SK-N-SH (cell line): ENCODE results near the gene SEMA3D.

Experiments
- CTCF ChIP-seq: fragments of 200-600 bp; sonication (generic); IDR thresholded peaks from 2 replicates; pipeline ENCODE4 v1.6.1; 2017; ENCODE audit warnings: antibody characterized with exemption, mild to moderate bottlenecking, moderate library complexity
- EP300 ChIP-seq, 2 experiments: IDR thresholded peaks; 2 replicates each; pipeline versions ENCODE4 v1.4.0 to v1.6.1; 2012; ENCODE audit warnings: borderline replicate concordance in 1 of 2, low read depth in 1 of 2, low read length in 1 of 2
- FOXJ3 ChIP-seq: sonication (generic); formaldehyde crosslinking; IDR thresholded peaks from 2 replicates; pipeline ENCODE4 v1.5.1; 2020; ENCODE audit warnings: mild to moderate bottlenecking, missing genetic modification reagents
- JUND ChIP-seq: IDR thresholded peaks from 2 replicates; pipeline ENCODE4 v1.4.0; 2012
- MXI1 ChIP-seq: IDR thresholded peaks from 2 replicates; pipeline ENCODE4 v1.6.1; 2012; ENCODE audit warnings: mild to moderate bottlenecking, low read depth, low read length, improper control_type of control experiment
- POLR2AphosphoS5 ChIP-seq: IDR thresholded peaks from 2 replicates; pipeline ENCODE4 v1.6.1; 2012; ENCODE audit warnings: low read depth, low read length
- SMC3 ChIP-seq: IDR thresholded peaks from 2 replicates; pipeline ENCODE4 v1.6.1; 2012; ENCODE audit warnings: low read depth, low read length, improper control_type of control experiment
- TEAD4 ChIP-seq: IDR thresholded peaks from 2 replicates; pipeline ENCODE4 v1.4.0; 2012; ENCODE audit warnings: mild to moderate bottlenecking, borderline replicate concordance; ENCODE audit not compliant: insufficient read depth
- USF1 ChIP-seq: IDR thresholded peaks from 2 replicates; pipeline ENCODE4 v1.4.0; 2012; ENCODE audit warnings: low read depth, borderline replicate concordance
- USF2 ChIP-seq: fragments of 150-350 bp; IDR thresholded peaks from 2 replicates; pipeline ENCODE4 v1.6.1; 2017; ENCODE audit warnings: antibody characterized with exemption, low read length, low read depth, borderline replicate concordance
- TF ChIP-seq, protein P1 (sequence below): IDR thresholded peaks from 2 replicates; pipeline ENCODE4 v1.6.1; 2012; ENCODE audit warnings: mild to moderate bottlenecking, low read depth, low read length, moderate library complexity
- TF ChIP-seq, protein P2 (sequence below): IDR thresholded peaks from 2 replicates; pipeline ENCODE4 v1.4.0; 2012; ENCODE audit warnings: low read depth

GRCh38 chr7:85097844-85098243, 89.0 kb downstream of the SEMA3D start:
- TF ChIP-seq JUND (no peak), CTCF (no peak), POLR2AphosphoS5 (no peak), USF1 (no peak), MXI1 (no peak), FOXJ3 (no peak), SMC3 (no peak), EP300 (IDR thresholded peaks at IDR 0.05; ENCODE audit: borderline replicate concordance in 1 of 2, low read depth in 1 of 2, low read length in 1 of 2) (no peak), USF2 (no peak), TEAD4 (no peak)
- TF ChIP-seq, protein P1, sequence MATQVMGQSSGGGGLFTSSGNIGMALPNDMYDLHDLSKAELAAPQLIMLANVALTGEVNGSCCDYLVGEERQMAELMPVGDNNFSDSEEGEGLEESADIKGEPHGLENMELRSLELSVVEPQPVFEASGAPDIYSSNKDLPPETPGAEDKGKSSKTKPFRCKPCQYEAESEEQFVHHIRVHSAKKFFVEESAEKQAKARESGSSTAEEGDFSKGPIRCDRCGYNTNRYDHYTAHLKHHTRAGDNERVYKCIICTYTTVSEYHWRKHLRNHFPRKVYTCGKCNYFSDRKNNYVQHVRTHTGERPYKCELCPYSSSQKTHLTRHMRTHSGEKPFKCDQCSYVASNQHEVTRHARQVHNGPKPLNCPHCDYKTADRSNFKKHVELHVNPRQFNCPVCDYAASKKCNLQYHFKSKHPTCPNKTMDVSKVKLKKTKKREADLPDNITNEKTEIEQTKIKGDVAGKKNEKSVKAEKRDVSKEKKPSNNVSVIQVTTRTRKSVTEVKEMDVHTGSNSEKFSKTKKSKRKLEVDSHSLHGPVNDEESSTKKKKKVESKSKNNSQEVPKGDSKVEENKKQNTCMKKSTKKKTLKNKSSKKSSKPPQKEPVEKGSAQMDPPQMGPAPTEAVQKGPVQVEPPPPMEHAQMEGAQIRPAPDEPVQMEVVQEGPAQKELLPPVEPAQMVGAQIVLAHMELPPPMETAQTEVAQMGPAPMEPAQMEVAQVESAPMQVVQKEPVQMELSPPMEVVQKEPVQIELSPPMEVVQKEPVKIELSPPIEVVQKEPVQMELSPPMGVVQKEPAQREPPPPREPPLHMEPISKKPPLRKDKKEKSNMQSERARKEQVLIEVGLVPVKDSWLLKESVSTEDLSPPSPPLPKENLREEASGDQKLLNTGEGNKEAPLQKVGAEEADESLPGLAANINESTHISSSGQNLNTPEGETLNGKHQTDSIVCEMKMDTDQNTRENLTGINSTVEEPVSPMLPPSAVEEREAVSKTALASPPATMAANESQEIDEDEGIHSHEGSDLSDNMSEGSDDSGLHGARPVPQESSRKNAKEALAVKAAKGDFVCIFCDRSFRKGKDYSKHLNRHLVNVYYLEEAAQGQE = no peak
- TF ChIP-seq, protein P2, sequence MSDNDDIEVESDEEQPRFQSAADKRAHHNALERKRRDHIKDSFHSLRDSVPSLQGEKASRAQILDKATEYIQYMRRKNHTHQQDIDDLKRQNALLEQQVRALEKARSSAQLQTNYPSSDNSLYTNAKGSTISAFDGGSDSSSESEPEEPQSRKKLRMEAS = no peak
